GM18520 (cell line): ENCODE results near the gene UNG.
"Not testable (repeated sequence)": the region's sequence is repeated elsewhere in the genome, so short reads cannot be mapped to it uniquely, and the experiment has no call there.

Experiments
- ATAC-seq: cut with Tn5 transposase; IDR thresholded peaks from one replicate; pipeline ENCODE4 v1.9.1; 2021; ENCODE audit not compliant: unreplicated experiment

UNG gene

DNA sequence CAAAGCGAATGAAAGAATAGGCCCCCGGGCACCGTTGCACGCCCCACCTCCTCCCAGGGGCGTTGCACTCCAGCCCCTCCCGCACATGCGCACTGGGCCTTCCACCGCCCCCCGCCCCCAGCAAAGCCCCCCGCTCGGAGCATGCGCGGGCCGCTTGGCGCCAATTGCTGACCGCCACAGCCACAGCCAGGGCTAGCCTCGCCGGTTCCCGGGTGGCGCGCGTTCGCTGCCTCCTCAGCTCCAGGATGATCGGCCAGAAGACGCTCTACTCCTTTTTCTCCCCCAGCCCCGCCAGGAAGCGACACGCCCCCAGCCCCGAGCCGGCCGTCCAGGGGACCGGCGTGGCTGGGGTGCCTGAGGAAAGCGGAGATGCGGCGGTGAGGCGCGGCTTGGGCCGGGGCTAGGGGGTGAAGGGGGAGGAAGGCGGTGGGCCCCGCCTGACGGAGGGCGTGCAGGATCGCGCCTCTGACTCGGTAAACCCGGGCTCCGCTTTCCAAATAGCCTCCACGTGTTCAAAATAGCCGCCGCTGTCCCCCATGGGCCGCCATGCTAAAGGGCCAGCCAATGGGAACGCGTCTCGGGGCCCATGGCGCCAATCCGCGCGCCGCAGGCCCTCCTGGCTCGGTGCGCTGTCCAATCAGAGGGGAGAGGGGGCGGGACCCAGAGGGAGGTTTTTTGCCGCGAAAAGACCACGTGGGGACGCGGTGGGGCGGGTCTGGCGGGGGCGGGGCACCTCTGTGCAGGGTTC is at the start of gene UNG:
Gene UNG (plus strand): TSS at position 163 of the 748 bp plus-strand sequence. CDS start 83 bp downstream, at position 246.
- peak; percentile 82 for ATAC-seq

DNA sequence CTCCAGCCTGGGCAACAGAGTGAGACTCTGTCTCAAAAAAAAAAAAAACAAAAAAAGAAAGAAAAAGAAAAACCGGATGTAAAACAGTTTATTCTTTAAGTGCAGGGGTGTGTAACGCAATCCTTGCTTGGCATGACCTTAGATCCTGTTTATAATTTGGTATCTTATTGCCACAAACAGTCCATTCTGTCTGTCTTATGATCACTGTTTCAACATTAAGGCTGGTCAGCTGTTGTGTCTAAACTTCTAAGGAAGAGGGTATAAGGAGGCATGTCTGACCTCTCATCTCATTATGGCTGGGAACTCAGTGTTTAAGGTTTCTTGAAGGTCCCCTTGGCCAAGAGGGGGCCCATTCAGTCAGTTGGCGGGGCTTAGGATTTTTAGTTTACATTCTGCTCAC is 48.7 kb upstream of the UNG start:
- not testable (repeated sequence) for ATAC-seq

GRCh38 chr12:109049794-109050193 is 47.6 kb upstream of the UNG start:
- ATAC-seq = not testable (repeated sequence)

- no peak for ATAC-seq
Measured at GRCh38 chr12:109052097-109052413, 45.3 kb upstream of the UNG start.

- peak; percentile 67 for ATAC-seq
Measured at GRCh38 chr12:109052414-109053323, 44.7 kb upstream of the UNG start, which contains the start of gene USP30. USP30 (plus strand) TSS chr12:109052576; CDS start chr12:109052679, 103 bp downstream.

GRCh38 chr12:109053382-109054123 is 43.8 kb upstream of the UNG start:
- ATAC-seq = no peak

DNA sequence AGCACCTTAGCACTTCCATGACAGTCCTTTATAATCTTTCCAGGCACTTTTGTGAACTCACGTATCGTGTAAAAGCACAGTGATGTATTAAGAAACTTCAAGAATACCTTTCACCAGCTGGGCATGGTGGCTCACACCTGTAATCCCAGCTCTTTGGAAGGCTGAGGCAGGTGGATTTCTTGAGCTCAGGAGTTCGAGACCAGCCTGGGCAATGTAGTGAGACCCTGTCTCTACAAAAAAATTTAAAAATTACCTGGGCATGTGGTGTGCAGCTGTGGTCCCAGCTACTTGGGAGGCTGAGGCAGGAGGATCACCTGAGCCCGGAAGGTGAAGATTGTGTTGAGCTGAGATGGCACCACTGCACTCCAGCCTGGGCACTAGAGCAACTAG is 43.3 kb upstream of the UNG start:
- not testable (repeated sequence) for ATAC-seq

GRCh38 chr12:109054520-109054919 is 42.9 kb upstream of the UNG start:
- no peak for ATAC-seq

GRCh38 chr12:109056891-109057290 is 40.5 kb upstream of the UNG start:
- no peak for ATAC-seq

GRCh38 chr12:109057376-109057775 is 40.0 kb upstream of the UNG start:
- no peak for ATAC-seq

- no peak for ATAC-seq
Measured at GRCh38 chr12:109058773-109059172, 38.6 kb upstream of the UNG start.

- ATAC-seq = no peak
Measured at GRCh38 chr12:109064143-109064542, 33.3 kb upstream of the UNG start.

DNA sequence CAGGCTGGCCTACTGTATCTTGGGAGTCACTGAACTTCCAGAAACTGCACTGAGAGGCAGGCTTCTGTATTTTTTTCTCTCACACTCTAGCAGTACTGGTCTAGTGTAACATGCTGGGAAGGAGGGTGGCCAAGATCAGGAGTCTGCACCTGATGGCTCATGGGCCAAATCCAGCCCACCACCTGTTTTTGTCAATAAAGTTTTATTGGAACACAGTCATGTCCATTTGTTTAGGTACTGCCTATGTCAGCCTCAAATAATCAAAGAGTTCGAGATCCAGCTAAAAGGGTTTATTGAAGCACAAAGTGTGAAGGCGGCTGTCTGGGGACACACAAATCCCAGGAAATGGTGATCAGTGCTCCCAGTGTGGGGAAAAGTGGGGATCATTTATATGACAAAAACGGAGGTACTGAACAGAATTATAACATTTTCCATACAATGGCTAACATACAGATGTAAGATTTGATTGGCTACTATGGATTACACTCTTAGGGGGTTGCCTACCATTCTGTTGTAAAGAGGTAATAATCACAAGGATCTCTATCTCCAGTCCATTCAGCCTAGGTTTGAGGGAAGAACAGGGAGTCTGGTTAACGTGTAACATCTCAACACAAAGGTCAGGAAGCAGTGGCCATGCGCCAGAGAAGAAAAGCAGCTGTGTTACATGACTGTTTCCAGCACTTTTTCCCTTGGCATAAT is 32.1 kb upstream of the UNG start:
- no peak for ATAC-seq

GRCh38 chr12:109065853-109066193 is 31.6 kb upstream of the UNG start:
- ATAC-seq = no peak

GRCh38 chr12:109069307-109070271 is 27.8 kb upstream of the UNG start:
- ATAC-seq = no peak

- ATAC-seq = no peak
Measured at GRCh38 chr12:109074866-109075265, 22.5 kb upstream of the UNG start.

GRCh38 chr12:109082751-109083150 is 14.6 kb upstream of the UNG start:
- ATAC-seq = no peak

- ATAC-seq = no peak
Measured at GRCh38 chr12:109084425-109084824, 13.0 kb upstream of the UNG start.

DNA sequence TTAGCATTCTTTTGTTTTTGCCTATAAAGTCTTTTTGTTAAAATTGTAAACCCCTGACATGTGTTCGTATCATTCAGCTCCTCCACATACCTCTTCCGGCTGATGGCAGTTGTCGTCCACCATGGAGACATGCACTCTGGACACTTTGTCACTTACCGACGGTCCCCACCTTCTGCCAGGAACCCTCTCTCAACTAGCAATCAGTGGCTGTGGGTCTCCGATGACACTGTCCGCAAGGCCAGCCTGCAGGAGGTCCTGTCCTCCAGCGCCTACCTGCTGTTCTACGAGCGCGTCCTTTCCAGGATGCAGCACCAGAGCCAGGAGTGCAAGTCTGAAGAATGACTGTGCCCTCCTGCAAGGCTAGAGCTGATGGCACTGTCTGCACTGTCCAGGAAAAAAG is 11.8 kb upstream of the UNG start:
- ATAC-seq = no peak

DNA sequence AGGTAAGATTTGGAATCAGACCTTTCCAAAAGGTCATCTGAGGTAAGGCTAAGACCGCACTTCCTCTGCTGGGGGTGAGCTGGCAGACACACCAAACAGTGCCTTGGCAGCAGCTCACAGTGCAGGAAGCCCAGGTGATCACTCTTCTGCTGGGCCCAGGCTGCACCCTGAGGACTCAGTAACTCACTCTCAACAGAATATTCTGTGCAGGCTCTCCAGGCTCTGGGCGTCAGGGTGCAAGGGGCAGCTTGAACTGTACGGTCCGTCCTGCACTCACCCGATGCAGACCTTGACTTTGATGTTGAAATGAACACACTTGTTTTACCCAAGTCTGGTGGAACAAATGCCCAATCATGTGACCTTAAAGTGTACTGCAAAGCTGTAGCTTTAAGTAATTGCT is 10.1 kb upstream of the UNG start:
- no peak for ATAC-seq
